Astrocyte (in vitro differentiated cells and primary cell): ENCODE results near the gene HMCN1. TPM values are rescaled to one million over a fixed set of nuclear protein-coding genes. Genes with fewer than 3 reads are reported as not detected.

ENCODE experiments used
- DNase-seq: peaks from one replicate; pipeline ENCODE4 v3.0.0-alpha.2; 2010; ENCODE audit warnings: low read depth
- FAIRE-seq: peaks from 2 replicates; lab custom pipeline; 2011; peaks lifted over from hg19 to GRCh38; lab: Jason Lieb, UNC
- H2AFZ ChIP-seq: 2 replicates; pipeline ENCODE4 v1.6.0; 2012; ENCODE audit warnings: low read depth, low read length, inconsistent platforms
- H3K27ac ChIP-seq: 2 replicates; pipeline ENCODE4 v1.5.1; 2011; ENCODE audit warnings: low read depth, low read length, inconsistent platforms
- H3K27me3 ChIP-seq: 2 replicates; pipeline ENCODE4 v1.6.0; 2011; ENCODE audit warnings: low read length, inconsistent platforms; ENCODE audit not compliant: insufficient read depth
- H3K36me3 ChIP-seq: 2 replicates; pipeline ENCODE4 v1.5.1; 2011; ENCODE audit warnings: low read length, inconsistent platforms; ENCODE audit not compliant: insufficient read depth
- H3K4me1 ChIP-seq: 2 replicates; pipeline ENCODE4 v1.5.1; 2011; ENCODE audit warnings: low read length, inconsistent platforms; ENCODE audit not compliant: insufficient read depth
- H3K4me2 ChIP-seq: 2 replicates; pipeline ENCODE4 v1.6.0; 2012; ENCODE audit warnings: low read length, inconsistent platforms
- H3K4me3 ChIP-seq: 2 replicates; pipeline ENCODE4 v1.5.1; 2011; ENCODE audit warnings: low read depth, mild to moderate bottlenecking, low read length, inconsistent platforms; ENCODE audit not compliant: insufficient read depth
- H3K79me2 ChIP-seq: 2 replicates; pipeline ENCODE4 v1.6.0; 2012; ENCODE audit warnings: mild to moderate bottlenecking, low read length, inconsistent platforms; ENCODE audit not compliant: insufficient read depth
- H3K9ac ChIP-seq: 2 replicates; pipeline ENCODE4 v1.6.0; 2012; ENCODE audit warnings: mild to moderate bottlenecking, low read length, inconsistent platforms
- H3K9me3 ChIP-seq: 2 replicates; pipeline ENCODE4 v1.5.1; 2012; ENCODE audit warnings: low read depth, mild to moderate bottlenecking, low read length, inconsistent platforms; ENCODE audit not compliant: insufficient read depth
- H4K20me1 ChIP-seq: 2 replicates; pipeline ENCODE4 v1.6.0; 2012; ENCODE audit warnings: low read length, inconsistent platforms; ENCODE audit not compliant: insufficient read depth
- H3K27ac Mint-ChIP-seq: one replicate; pipeline ENCODE4 v1.8.0; 2021; ENCODE audit warnings: mild to moderate bottlenecking, mixed read lengths; ENCODE audit not compliant: unreplicated experiment
- H3K27me3 Mint-ChIP-seq: one replicate; pipeline ENCODE4 v1.8.0; 2021; ENCODE audit warnings: low read depth, mixed read lengths; ENCODE audit not compliant: unreplicated experiment
- H3K36me3 Mint-ChIP-seq: one replicate; pipeline ENCODE4 v1.8.0; 2021; ENCODE audit warnings: low read depth, mixed read lengths; ENCODE audit not compliant: unreplicated experiment
- H3K4me1 Mint-ChIP-seq: one replicate; pipeline ENCODE4 v1.8.0; 2021; ENCODE audit warnings: low read depth, mixed read lengths; ENCODE audit not compliant: unreplicated experiment
- H3K4me3 Mint-ChIP-seq: one replicate; pipeline ENCODE4 v1.8.0; 2021; ENCODE audit warnings: mild to moderate bottlenecking, moderate library complexity, mixed read lengths; ENCODE audit not compliant: unreplicated experiment
- H3K9me3 Mint-ChIP-seq: one replicate; pipeline ENCODE4 v1.8.0; 2021; ENCODE audit warnings: mild to moderate bottlenecking, mixed read lengths; ENCODE audit not compliant: unreplicated experiment
- CTCF ChIP-seq: IDR thresholded peaks from 2 replicates; pipeline ENCODE4 v1.5.1; 2011; ENCODE audit warnings: low read depth, mild to moderate bottlenecking, inconsistent platforms, low read length, moderate library complexity; ENCODE audit not compliant: insufficient read depth
- EZH2 ChIP-seq: IDR thresholded peaks from 2 replicates; pipeline ENCODE4 v1.6.1; 2012; ENCODE audit warnings: mild to moderate bottlenecking, low read length, inconsistent platforms; ENCODE audit not compliant: insufficient read depth
- total RNA-seq: library from RNA; stranded (reverse); gene quantifications from 2 replicates; pipeline ENCODE4 v1.2.1, GENCODE V29; 2021

The HMCN1 gene
- total RNA-seq, 1 donor from 2014 or later, result 19.7 TPM

- no peak overlapping the region for H3K9ac ChIP-seq
- no peak overlapping the region for H3K4me3 ChIP-seq
- Mint-ChIP-seq H3K4me1 (peaks cover 12% of the 10 kb centered on the region), H3K4me3 (no peak overlapping the region), H3K36me3 (no peaks in the 10 kb centered on the region), H3K27ac (no peak overlapping the region), H3K27me3 (no peaks in the 10 kb centered on the region), H3K9me3 (no peaks in the 10 kb centered on the region)
- H3K36me3 ChIP-seq, result no peaks in the 10 kb centered on the region
- H3K4me2 ChIP-seq, result no peak overlapping the region
- DNase-seq (no peak), FAIRE-seq (no peak)
- H3K9me3 ChIP-seq, result no peaks in the 10 kb centered on the region
- H4K20me1 ChIP-seq, result no peaks in the 10 kb centered on the region
- H3K4me1 ChIP-seq, result no peaks in the 10 kb centered on the region
- no peak for TF ChIP-seq CTCF
- TF ChIP-seq EZH2, result no peak
- H2AFZ ChIP-seq, result no peak overlapping the region
- no peaks in the 10 kb centered on the region for H3K79me2 ChIP-seq
- no peaks in the 10 kb centered on the region for H3K27me3 ChIP-seq
- no peak overlapping the region for H3K27ac ChIP-seq
These were observed 106.7 kb downstream of the HMCN1 start for GRCh38 chr1:185840880-185841279.

GRCh38 chr1:185843297-185843869 lies 109.2 kb downstream of the HMCN1 start:
- FAIRE-seq (no peak), DNase-seq (peak; percentile 18)
- no peak overlapping the region for H3K4me3 ChIP-seq
- H3K36me3 Mint-ChIP-seq, result no peaks in the 10 kb centered on the region
- no peak for TF ChIP-seq CTCF
- TF ChIP-seq EZH2, result no peak
- no peak overlapping the region for H3K27ac Mint-ChIP-seq
- H4K20me1 ChIP-seq, result no peaks in the 10 kb centered on the region
- H3K4me3 Mint-ChIP-seq, result no peak overlapping the region
- H3K9ac ChIP-seq, result no peak overlapping the region
- H3K27ac ChIP-seq, result no peak overlapping the region
- peaks cover 12% of the 10 kb centered on the region for H3K4me1 Mint-ChIP-seq
- H3K27me3 Mint-ChIP-seq, result no peaks in the 10 kb centered on the region
- no peaks in the 10 kb centered on the region for H3K9me3 ChIP-seq
- no peaks in the 10 kb centered on the region for H3K9me3 Mint-ChIP-seq
- no peaks in the 10 kb centered on the region for H3K79me2 ChIP-seq
- H3K4me1 ChIP-seq, result peaks cover 5% of the 10 kb centered on the region
- no peaks in the 10 kb centered on the region for H3K27me3 ChIP-seq
- no peaks in the 10 kb centered on the region for H3K36me3 ChIP-seq
- H2AFZ ChIP-seq, result no peak overlapping the region
- H3K4me2 ChIP-seq, result no peak overlapping the region

GRCh38 chr1:185843986-185844385 lies 109.8 kb downstream of the HMCN1 start:
- Mint-ChIP-seq H3K4me3 (no peak overlapping the region), H3K27ac (no peak overlapping the region), H3K27me3 (no peaks in the 10 kb centered on the region), H3K9me3 (no peaks in the 10 kb centered on the region), H3K36me3 (no peaks in the 10 kb centered on the region), H3K4me1 (peaks cover 12% of the 10 kb centered on the region)
- FAIRE-seq (peak; percentile 26), DNase-seq (no peak)
- Histone ChIP-seq H3K4me3 (no peak overlapping the region), H4K20me1 (no peaks in the 10 kb centered on the region), H3K79me2 (no peaks in the 10 kb centered on the region), H3K36me3 (no peaks in the 10 kb centered on the region), H3K27me3 (no peaks in the 10 kb centered on the region), H3K9me3 (no peaks in the 10 kb centered on the region), H3K4me2 (no peak overlapping the region), H3K9ac (no peak overlapping the region), H2AFZ (no peak overlapping the region), H3K4me1 (peaks cover 5% of the 10 kb centered on the region), H3K27ac (no peak overlapping the region)
- TF ChIP-seq EZH2 (no peak), CTCF (no peak)
